Muscle of leg (tissue), 11 donors: ENCODE data around the gene CUBN. TPM values are rescaled to one million over a fixed set of nuclear protein-coding genes. Genes with fewer than 3 reads are reported as not detected.

Experiments used
- DNase-seq: peaks from one replicate; pipeline ENCODE4 v3.0.0; 2013
- H3K27ac ChIP-seq: one replicate; pipeline ENCODE4 v1.5.1; 2013; ENCODE audit warnings: mild to moderate bottlenecking, low read length, control low read depth
- H3K27me3 ChIP-seq: one replicate; pipeline ENCODE4 v1.6.1; 2013; ENCODE audit warnings: low read length; ENCODE audit not compliant: control insufficient read depth, insufficient read depth
- H3K36me3 ChIP-seq: one replicate; pipeline ENCODE4 v1.6.1; 2013; ENCODE audit warnings: low read length; ENCODE audit not compliant: control insufficient read depth, insufficient read depth
- H3K4me1 ChIP-seq: one replicate; pipeline ENCODE4 v1.6.1; 2013; ENCODE audit warnings: low read length; ENCODE audit not compliant: control insufficient read depth, insufficient read depth
- H3K4me3 ChIP-seq: one replicate; pipeline ENCODE4 v1.5.1; 2013; ENCODE audit warnings: low read length, control low read depth
- H3K9me3 ChIP-seq: replicated peaks from 2 replicates; pipeline ENCODE4 v1.6.1; 2013; ENCODE audit warnings: low read depth, low read length; ENCODE audit not compliant: control insufficient read depth
- WGBS: methylation state at CpG from one replicate; pipeline ENCODE4 v1.1.5; 2013; ENCODE audit warnings: missing lambda C conversion rate; ENCODE audit not compliant: insufficient coverage; 5-methylcytosine and 5-hydroxymethylcytosine counted together
- polyA plus RNA-seq, 8 donors: library from polyadenylated mRNA; unstranded; fragments of 120-200 nt; gene quantifications; one replicate each; pipeline versions ENCODE4 v1.2.1 to v1.2.3, GENCODE V29; 2013; ENCODE audit warnings: inconsistent platforms in 1 of 8, low replicate concordance in 1 of 8; ENCODE audit not compliant: insufficient read length in 8 of 8, insufficient read depth in 1 of 8
- total RNA-seq: library from RNA; stranded (reverse); fragments of 120-200 nt; gene quantifications from one replicate; pipeline ENCODE4 v1.2.4, GENCODE V29; 2013

CUBN gene
- total and polyA plus RNA-seq, 9 donors: 1.4 to 5.0 (median 2.0) TPM

DNA sequence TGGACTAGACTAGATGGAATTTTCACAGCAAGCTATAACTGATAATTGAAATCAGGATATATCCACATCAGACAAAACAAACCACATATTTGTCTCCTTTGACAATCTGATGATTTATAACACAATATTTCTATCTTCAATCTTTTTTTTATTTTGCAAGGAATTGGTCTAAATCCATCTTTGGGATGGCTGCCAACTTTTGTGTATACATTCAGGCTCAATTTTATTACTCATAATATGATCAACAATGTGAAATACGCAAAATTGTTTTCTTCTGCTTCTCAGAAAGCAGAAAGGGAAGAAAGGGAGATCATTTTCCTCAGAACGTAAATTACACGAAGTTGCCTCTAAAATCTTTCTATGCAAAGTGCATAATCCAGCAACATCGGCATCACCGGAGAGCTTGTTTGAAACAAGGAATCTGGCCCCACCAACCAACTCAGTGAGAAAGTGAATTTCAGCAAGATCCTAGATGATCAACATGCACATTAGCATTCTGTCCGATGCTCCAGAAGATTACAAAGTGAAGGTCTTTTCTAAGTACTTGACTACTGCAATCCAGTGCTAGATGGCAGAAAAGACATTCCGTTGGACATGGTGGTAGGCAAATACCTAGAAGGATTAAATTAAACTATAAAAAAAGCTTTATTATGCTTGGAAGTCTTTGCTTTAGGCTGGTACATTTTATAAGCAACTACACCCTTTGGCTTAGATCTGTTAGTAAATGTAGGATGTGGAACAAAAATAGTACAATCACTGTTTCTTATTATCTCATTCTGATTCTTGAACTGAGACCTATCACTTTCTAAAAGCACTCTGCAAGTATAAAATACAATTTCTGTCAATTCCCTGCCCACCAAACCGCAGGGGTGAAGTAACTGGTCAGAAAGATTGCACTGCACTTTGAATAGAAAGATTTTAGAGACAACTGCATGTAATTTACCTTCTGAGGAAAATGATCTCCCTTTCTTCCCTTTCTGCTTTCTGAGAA lies 186.0 kb downstream of the CUBN start:
- Histone ChIP-seq H3K27me3 (no peaks in the 10 kb centered on the region), H3K36me3 (no peaks in the 10 kb centered on the region), H3K27ac (peak overlapping the region; percentile 86), H3K9me3 (no peaks in the 10 kb centered on the region), H3K4me3 (no peak overlapping the region), H3K4me1 (peaks cover 21% of the 10 kb centered on the region)
- WGBS: 29% methylated on average over 1 of the region's 8 CpGs
- DNase-seq: no peak

DNA sequence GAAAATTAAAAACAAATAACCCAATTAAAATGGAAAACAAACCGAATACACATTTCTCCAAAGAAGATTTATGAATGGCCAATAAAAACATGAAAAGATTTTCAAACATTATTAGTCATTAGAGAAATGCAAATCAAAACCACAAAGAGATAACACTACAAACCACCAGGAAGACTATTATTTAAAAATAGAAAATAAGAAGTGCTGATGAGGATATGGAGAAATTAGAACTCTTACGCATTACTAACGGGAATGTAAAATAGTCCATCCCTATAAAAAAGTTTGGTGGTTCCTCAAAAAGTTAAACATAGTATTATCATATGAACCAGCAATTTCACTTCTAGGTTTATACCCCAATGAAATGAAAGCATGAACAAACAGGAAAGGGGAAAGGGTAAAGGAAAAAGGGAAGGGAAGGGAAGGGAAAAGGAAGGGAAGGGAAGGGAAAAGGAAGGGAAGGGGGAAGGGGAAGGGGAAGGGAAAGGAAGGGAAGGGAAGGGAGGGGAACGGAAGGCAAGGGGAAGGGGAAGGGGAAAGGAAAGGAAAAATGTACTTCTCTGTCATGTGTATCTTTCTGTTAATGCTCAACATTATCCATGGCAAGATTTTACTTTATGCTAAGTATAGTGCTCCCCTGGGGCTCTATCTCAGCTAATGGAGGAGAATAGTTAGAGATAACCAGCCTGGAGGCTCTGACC lies 187.1 kb downstream of the CUBN start:
- WGBS: no CpG with 5 or more reads among the region's 4 CpGs
- no peak overlapping the region for H3K4me3 ChIP-seq
- no peak for DNase-seq

DNA sequence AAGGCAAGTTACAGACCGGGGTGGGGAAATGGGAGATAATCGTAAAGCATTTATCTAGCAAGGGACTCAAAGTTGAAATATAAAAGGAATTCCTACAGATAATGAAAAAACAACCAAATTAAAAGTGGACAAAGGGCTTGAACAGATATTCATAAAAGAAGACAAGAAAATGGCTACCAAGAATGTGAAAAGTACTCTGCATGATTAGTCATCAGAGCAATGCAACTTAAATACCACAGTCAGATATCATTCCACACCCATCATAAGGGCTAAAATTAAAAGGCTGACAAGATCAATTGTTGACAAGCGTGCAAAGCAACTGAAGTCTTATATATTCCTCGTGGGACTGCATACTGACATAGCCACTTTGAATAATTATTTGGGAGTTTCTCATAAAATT lies 187.7 kb downstream of the CUBN start:
- H3K27me3 ChIP-seq: no peaks in the 10 kb centered on the region
- H3K4me1 ChIP-seq: peaks cover 16% of the 10 kb centered on the region
- DNase-seq: no peak
- no peaks in the 10 kb centered on the region for H3K9me3 ChIP-seq
- no peak overlapping the region for H3K4me3 ChIP-seq
- H3K27ac ChIP-seq: no peak overlapping the region
- H3K36me3 ChIP-seq: no peaks in the 10 kb centered on the region
- no CpG with 5 or more reads among the region's 4 CpGs for WGBS

More for the DNA sequence above, 187.1 kb downstream of the CUBN start:
- Histone ChIP-seq H3K27ac (peak overlapping the region; percentile 2), H3K9me3 (no peaks in the 10 kb centered on the region), H3K4me1 (peaks cover 19% of the 10 kb centered on the region), H3K27me3 (no peaks in the 10 kb centered on the region), H3K36me3 (no peaks in the 10 kb centered on the region)

DNA sequence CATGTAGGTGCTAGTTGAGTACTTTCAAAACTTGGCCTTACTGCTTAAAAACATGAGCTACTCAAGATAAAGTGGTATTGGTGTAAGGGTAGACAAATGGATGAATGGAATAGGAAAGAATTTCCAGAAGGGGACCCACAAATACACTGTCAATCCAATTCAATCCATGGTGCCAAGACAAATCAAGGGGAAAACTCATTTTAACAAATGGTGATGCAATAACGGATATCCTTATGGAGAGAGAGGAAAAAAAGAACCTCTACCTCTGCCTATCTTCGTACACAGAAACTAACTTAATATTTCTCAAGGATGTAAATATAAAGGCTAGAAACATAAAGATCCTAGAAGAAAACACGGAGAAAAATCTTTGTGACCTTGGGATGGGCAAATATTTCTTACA lies 188.5 kb downstream of the CUBN start:
- Histone ChIP-seq H3K4me3 (no peak overlapping the region), H3K9me3 (no peaks in the 10 kb centered on the region), H3K27me3 (no peaks in the 10 kb centered on the region), H3K4me1 (peaks cover 16% of the 10 kb centered on the region), H3K36me3 (no peaks in the 10 kb centered on the region), H3K27ac (no peak overlapping the region)
- no CpG with 5 or more reads among the region's 3 CpGs for WGBS
- no peak for DNase-seq

DNA sequence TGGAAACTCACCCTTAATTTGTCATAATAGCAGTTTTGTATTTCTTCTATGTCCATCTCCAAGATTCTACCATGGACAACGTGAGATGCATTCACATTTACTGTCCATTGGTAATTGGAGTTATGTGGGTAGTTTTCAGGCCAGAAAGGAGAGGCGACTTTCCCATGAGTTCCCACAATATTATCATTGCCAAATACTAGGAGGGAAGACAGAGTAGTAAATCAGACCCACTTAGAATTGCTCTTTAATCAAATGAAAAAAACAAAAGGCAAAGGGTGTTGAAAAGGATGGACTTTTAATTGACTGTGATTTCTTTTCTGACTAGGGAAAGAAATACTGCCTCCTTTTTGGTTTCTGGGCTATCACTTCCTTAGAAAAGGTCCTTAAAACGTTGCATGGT lies 190.7 kb downstream of the CUBN start:
- Histone ChIP-seq H3K36me3 (no peaks in the 10 kb centered on the region), H3K27ac (no peak overlapping the region), H3K27me3 (no peaks in the 10 kb centered on the region), H3K4me1 (peaks cover 11% of the 10 kb centered on the region), H3K4me3 (no peak overlapping the region), H3K9me3 (no peaks in the 10 kb centered on the region)
- WGBS: no CpG with 5 or more reads among the region's 3 CpGs
- DNase-seq: no peak

DNA sequence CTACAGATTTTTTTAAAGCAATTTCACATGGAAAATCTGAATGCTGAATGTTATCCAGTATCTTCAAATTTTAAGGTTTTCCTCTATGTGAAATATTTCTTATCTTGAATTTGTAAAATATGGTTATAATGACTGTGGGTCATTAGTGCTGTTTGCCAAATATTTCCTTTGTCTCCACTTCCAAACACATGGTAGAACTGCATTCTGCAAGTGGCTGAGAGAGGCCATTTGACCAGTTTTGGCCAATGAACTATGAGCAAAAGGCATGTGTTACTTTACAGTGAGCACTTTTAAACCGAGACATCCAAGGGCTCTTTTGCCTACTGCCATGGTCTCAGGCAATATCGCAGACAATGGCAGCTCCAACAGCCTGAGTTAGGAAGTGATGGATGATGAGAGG lies 195.2 kb downstream of the CUBN start:
- no peak overlapping the region for H3K4me3 ChIP-seq
- H3K4me1 ChIP-seq: peaks cover 11% of the 10 kb centered on the region
- 100% methylated on average over 2 of the region's 2 CpGs for WGBS
- H3K36me3 ChIP-seq: no peaks in the 10 kb centered on the region
- DNase-seq: no peak
- peak overlapping the region; percentile 48 for H3K27ac ChIP-seq
- no peaks in the 10 kb centered on the region for H3K9me3 ChIP-seq
- no peaks in the 10 kb centered on the region for H3K27me3 ChIP-seq

DNA sequence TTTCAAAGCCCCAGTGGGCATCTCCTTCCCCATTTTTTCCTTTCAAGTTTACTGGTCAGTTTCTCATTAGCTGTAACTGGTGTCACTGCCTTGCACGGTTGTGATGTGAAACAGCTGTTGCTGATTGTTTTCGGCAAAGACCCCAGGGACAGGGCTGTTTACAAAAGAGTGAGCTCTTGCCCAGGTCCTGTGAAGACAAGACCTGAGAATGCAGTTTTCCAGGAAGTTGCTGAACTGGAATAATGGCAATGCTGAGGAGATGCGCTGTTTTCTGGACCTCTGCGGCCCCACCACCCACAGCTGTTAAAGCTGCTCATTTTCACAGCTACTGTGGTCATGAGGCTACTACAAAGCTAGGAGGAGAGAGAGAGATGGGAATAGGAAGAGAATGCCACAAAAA lies 195.8 kb downstream of the CUBN start:
- Histone ChIP-seq H3K4me3 (no peak overlapping the region), H3K9me3 (no peaks in the 10 kb centered on the region), H3K27ac (peak overlapping the region; percentile 48), H3K27me3 (no peaks in the 10 kb centered on the region), H3K36me3 (no peaks in the 10 kb centered on the region), H3K4me1 (peaks cover 11% of the 10 kb centered on the region)
- WGBS: 29% methylated on average over 1 of the region's 4 CpGs
- peak; percentile 87 for DNase-seq

DNA sequence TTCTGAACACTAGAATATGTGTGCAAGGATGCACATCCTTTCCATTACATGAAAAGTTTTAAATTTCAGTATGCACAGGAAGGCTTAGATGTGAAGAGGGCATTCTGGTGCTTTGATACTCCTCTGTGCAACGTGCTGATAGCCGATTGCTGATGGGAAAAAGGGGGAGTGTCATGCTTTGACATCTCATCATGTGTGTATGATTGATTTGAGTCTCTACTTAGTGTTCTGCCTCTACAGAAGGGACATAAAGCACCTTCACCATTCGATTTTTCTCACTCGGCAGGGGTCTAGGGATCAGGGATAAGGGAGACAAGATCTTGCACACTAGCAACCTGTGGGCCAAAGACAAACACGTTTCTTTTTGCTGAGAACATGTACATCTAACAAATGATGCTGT lies 197.7 kb downstream of the CUBN start:
- WGBS: 80% methylated on average over 2 of the region's 5 CpGs
- no peaks in the 10 kb centered on the region for H3K27me3 ChIP-seq
- DNase-seq: no peak
- H3K27ac ChIP-seq: no peak overlapping the region
- no peaks in the 10 kb centered on the region for H3K9me3 ChIP-seq
- H3K36me3 ChIP-seq: no peaks in the 10 kb centered on the region
- no peak overlapping the region for H3K4me3 ChIP-seq
- peaks cover 11% of the 10 kb centered on the region for H3K4me1 ChIP-seq

DNA sequence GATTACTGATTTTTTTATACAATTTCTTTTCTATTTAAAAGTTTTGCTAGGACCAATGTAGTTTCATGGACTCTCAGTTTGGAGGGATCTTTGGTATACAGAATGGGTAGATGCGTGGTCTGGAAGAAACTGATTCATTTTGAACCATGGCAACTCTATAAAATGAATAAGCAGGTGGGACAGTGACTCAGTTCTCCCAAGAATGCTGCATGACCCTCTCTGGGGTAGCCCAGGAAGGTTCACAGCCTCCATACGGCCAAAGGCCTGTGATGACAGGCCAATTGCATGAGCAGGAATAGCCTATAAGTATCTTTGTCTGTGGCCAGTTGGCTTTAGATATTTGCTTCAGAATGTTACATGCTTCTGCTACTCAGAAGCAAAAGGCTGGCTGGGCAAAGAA lies 199.1 kb downstream of the CUBN start:
- no peak overlapping the region for H3K27ac ChIP-seq
- no peak for DNase-seq
- no peaks in the 10 kb centered on the region for H3K27me3 ChIP-seq
- no peaks in the 10 kb centered on the region for H3K9me3 ChIP-seq
- no peak overlapping the region for H3K4me3 ChIP-seq
- WGBS: 90% methylated on average over 2 of the region's 2 CpGs
- H3K4me1 ChIP-seq: peaks cover 11% of the 10 kb centered on the region
- H3K36me3 ChIP-seq: no peaks in the 10 kb centered on the region

DNA sequence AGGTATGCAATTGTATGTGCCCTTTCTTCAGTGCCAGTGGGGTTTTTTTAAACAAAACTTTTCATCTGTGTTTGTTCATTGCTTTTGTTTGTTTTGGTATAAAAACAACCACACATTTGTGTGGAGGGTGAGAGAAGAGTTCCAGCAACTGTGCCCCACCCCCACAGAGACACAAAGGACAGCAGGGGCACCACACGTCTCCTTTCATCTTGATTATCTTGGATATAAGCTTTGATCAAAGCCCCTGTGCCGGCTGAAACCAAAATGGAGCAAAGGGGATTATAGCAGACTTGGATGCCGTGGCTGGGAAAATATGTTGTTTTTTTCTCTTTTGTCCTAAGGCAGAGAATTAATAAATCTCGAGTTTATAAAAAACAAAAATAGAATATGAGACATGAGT lies 200.5 kb downstream of the CUBN start:
- no peaks in the 10 kb centered on the region for H3K9me3 ChIP-seq
- H3K4me1 ChIP-seq: peaks cover 7% of the 10 kb centered on the region
- no peak for DNase-seq
- no peaks in the 10 kb centered on the region for H3K27me3 ChIP-seq
- no peak overlapping the region for H3K27ac ChIP-seq
- H3K36me3 ChIP-seq: no peaks in the 10 kb centered on the region
- H3K4me3 ChIP-seq: no peak overlapping the region
- no CpG with 5 or more reads among the region's 4 CpGs for WGBS
